Forelimb muscle (tissue), 1 donor: ENCODE data around the gene SLC6A6. TPM values are rescaled to one million over a fixed set of nuclear protein-coding genes. Genes with fewer than 3 reads are reported as not detected.
"Not testable (repeated sequence)": the region's sequence is repeated elsewhere in the genome, so short reads cannot be mapped to it uniquely, and the experiment has no call there.

Source experiments
- DNase-seq: peaks from one replicate; pipeline ENCODE4 v3.0.0-alpha.2; 2013; ENCODE audit warnings: low read depth
- polyA plus RNA-seq: library from polyadenylated mRNA; unstranded; fragments of 120-200 nt; gene quantifications from one replicate; pipeline ENCODE4 v1.2.1, GENCODE V29; 2013; ENCODE audit not compliant: insufficient read length

Gene SLC6A6
- polyA plus RNA-seq, 1 donor, result 4.9 TPM

DNA sequence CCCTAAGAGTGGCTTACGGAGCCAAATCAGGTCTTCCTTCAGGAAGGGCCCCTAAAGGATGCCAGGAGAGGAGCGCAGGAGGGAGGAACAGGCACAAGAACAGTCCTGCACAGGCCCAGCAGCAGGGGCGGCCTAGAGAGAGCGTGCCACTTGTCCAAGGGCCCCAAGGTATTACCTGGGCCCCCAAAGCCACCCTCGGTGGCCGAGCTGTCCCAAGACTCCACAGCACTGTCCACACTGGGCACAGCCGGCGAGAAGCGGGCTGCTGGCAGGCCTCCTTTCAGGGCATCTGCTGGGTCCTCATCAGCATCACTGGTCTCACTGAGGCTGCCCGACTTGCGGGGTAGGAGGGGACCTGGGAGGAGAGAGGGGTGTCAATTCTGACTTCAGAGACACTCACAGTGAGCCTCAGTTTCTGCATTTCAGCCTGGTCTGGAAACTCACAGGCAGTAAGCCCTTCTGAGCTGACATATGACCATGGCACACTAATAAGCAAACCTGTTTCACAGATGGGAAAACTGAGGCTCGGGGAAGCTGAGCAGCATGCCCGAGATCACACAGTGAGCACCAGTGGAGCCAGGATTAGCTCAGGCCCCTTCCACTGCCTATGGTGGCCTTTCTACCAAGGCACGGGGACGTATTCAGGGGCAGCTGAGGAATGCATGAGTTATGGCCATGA is 104.4 kb downstream of the SLC6A6 start:
- DNase-seq, result no peak

DNA sequence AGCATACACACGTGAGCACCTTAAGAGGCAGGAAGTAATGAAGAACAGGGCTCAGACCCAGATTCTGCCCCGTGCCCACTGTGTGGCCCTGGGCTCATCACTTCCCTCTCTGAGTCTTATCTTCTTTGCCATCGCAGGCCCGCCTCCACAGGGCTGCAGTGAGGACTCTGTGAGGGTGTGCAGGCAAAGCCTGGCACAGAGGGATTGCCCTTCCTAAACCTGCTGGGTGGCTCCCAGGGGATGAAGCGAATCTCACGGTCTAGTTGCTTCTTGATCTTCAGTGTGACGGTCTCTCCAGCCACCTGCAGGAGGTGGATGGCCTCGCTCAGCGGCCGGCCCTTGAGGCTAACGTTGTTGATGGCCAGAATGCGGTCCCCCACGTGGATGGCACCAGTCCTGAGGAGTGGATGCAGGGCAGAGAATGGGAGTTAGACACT is 104.9 kb downstream of the SLC6A6 start:
- DNase-seq, result no peak

DNA sequence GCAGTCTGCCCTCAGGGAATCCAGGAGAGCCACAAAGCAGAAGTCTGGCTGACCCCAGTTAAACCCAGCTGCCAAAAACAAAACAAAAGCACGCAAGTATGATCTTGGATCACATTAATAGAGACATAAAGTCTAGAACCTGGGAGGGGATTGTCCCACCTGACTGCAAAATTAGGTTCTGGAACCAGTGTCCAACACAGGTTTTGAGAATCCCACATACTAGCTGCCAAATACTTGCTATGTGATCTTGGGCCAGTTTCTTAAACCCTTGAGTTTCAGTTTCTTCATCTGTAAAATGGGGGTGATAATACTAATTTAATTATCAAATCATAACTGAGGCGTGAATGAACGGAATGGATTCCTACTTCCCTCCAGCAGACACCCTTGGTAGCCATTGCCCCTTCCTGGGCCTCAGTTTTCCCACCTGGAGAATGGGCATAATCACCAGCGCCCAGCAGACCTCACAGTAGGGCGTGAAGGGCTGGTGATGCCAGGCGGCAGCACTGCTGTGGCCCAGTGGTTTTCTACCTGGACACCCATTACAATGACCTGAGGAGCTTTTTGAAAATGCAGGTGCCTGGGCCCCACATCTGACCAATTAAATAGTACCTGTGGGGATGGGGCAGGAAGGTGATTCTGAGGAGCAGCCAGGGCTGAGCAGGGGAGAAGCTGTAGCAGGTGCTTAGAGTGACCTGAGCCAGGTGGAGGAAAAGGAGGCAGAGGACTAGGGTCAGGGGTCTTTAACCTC is 105.5 kb downstream of the SLC6A6 start:
- no peak for DNase-seq

DNA sequence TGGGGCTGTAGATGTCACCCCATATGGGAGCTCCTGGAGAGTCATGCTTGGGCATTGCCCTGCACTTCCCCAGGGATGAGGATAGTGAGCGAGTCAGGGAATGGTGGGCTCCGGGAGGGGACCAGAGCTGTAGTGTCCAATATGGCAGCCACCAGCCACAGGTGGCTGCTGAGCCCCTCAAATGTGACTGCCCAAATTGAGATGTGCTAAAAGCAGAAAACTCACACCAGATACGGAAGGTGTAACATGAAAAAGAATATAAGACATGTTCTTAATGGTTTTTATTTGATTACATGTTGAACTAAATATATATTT is 106.1 kb downstream of the SLC6A6 start:
- DNase-seq, result no peak

DNA sequence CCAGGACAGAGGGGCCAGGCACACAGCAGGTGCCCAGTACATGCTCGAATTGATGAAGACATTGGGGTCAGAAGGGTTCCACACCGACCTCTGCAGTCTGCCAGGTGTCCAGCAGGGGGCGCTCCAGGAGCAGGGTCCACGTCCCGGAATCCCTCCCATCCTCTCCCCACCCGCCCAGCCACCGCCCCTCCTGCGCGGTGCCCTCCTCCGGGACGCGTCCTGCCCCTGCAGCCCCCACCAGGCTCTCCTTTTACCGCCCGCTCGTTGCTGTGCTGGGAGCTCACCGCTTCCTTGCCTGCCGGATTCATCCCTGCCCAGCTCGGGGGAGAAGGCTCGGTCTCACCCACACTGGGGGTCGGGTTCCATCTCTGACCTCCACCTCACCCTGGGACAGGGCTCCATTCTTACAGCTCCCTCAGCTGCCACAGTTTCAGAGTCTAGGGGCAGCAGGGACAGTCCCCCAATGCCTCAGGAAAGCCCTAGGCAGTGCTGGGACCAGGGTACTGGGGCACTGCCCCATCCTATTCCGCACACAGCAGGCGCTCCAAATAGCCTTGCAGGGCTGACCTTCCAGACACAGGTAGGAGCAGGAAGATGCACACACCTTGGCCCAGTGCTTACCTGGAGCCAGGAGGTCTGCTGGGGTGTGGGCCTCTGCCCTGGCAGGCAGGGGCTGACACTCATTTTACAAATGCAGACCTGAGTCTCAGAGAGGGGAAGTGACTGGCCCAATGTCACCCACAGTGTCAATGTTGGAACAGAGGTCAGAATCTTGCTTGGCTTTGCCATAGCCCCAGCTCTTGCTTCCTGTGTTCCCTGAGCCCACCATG is 106.8 kb downstream of the SLC6A6 start:
- DNase-seq, result no peak

DNA sequence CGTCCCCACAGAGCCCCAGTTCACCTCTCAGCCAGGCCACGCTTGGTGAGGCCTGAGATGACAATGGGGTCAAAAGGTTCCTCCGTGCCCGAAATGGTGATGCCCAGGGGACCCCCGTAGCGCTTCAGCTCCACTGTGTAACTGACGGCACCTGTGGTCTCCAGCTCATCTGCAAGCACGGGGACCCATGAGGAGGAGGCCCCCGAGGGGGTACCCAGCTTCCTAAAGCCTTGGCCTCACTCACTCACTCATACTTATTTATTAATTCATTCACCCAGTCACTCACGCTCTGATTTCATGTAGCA is 107.3 kb downstream of the SLC6A6 start:
- no peak for DNase-seq

DNA sequence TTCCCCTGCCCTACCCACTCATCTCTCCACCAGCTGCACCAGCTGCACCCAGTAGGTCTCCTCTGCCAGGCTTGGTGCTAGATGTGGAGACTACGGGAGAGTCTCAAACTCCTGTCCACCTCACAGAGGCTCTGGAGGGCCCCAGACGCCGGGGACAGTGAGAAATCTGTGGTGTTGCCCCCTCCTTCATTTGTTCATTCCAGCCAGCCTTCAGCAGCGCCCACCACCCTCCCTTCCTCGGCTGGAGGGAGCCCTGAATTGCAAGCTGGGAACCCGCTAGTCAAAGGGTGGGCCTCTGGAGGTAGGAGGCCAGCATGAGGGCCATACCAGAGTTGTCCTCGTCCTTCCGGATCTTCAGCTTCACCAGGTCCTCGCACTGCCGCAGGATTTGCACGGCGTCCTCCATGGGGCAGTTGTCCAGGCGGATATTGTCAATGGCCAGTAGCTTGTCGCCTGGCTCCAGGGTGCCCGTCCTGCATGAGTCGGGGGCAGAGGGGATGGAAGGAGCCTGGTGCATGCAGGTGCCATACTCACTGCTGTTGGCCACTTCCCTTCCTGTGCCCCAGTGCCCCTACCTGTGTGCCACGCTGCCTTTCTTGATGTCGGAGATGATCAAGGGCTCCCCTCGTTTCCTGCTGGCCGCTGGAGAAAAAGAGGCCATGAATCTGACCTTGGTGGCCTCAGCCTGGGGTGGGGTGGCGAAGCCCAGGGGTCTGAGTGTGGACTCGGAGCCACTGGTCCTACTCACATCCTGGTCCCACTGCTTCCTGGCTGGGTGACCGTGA is 108.6 kb downstream of the SLC6A6 start:
- no peak for DNase-seq

DNA sequence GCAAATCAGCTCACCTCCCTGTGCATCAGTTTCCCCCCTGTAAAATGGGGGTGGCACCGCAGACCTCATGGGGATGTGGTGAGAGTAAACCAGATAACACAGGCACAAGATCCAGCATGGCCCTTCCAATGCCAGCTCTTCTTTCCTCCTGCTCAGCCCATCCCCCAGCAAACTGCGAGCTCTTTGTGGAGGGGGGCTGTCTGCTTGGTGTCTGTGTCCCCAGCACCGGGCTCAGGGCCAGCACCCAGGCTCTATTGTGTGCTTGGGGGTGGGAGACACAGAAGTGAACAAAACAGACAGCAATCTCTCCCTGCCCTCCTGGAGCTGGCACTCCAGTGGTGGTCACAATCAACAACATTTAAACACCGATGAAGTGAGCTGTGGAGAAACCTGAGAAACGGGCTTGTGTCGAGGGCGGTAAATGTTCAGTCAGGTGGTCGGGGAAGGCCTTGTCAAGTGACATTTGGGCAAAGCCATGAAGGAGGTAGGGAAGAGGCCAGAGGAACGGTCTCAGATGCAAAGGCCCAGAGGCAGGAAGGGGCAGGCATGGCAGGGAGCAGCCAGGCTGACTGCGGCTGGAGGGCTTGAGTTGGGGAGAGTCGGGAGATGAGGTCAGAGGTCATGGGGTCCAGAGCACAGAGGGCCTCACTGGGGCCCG is 109.3 kb downstream of the SLC6A6 start:
- no peak for DNase-seq

DNA sequence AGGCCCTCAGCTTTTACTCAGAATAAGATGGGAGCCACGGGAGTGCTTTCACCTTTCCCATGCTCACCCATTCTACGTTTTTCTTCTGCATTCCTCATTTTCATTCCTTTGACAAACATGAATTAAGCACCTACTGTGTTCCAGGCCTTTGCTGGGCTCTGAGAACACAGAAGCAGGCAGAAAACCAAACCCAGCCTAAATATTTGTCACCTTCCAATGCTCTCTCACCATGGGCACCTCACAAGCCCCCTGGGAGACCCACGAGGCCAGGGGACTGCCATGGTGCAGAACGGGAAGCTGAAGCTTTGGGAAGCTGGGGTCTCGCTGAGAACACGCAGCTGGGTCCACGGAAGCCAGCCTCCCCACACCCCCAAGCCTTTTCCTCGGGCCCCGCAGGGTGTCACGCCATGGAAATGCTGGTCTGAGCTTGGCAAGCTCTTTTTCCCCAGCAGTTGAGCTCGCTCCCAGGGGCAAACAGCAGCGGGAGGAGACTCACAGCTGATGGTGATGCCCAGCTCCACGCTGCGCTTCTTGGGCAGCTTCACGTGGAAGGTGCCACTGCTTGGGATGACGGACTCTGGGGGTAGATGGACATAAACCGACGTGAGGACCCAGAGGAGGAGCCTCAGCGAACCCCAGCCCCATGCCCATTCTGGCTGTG is 110.0 kb downstream of the SLC6A6 start:
- no peak for DNase-seq

DNA sequence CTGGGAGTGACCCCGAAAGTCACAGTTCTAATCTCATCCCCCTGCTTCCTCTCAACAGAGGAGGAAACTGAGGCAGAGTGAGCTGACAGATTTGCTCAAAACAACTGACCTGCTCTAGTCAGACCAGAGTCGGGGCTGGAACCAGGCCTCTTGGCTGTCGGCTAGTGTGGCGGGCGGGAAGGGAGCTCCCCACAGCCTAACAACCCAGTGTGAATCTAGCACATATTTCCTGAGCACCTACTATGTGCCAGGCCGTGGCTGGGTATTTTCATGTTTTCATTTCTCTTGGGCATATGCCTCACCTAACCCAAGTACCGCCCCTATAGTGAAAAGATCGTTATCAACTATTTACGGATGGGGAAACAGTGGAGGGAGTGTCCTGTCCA is 110.5 kb downstream of the SLC6A6 start:
- no peak for DNase-seq

DNA sequence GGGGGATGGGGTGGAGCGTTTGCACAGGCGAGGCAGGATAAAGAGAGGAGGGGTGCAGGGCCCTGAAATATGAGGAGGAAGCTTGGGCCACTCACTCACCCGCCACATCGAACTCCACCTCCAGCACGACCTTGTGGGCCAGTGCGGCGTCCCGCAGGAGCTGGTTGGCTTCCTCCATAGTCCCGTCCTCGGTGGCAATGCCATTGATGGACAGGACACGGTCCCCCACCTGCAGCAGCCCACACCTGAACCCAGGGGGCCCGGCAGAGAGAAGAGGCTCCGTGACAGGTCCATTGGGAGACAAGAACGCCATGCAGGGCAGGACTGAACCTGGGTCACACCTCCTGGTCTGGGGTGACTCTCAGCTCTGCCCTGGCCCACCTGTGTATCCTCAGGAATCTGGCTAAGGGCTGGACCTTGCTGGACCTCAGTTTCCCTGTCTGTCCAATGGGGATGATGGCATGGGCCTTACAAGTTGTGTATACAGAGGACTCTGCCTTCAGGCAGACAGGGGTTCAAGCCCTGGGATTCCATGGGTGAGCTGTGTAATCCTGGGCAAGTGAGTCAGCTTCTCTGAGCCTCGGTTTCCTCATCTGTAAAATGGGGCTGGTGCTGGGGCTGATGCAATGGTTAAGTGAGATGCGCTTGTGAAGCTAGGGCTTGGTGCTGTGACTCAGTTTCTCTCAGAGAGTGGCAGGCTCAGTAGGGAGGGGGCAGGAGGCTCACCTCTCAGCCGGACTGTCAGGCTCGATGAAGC is 111.3 kb downstream of the SLC6A6 start:
- DNase-seq, result no peak

DNA sequence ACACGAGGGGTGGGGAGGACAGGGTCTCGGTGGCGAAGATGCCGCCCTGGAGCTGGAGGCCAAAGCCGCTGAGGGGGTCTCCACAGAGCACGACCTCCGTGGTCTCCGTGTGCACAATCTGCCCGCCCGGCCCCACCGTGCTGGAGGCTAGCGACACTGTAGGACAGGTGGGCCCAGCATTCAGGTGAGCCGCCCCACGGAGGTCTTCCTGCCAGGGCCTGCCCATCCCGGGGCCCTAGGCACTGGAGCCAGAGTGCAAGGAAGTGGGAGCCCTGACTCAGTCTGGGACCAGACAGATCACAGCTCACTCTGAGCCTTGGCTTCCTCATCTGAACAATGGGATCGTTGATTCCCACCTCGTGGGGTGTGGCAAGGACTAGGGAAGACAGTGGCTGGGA is 111.9 kb downstream of the SLC6A6 start:
- DNase-seq, result no peak

DNA sequence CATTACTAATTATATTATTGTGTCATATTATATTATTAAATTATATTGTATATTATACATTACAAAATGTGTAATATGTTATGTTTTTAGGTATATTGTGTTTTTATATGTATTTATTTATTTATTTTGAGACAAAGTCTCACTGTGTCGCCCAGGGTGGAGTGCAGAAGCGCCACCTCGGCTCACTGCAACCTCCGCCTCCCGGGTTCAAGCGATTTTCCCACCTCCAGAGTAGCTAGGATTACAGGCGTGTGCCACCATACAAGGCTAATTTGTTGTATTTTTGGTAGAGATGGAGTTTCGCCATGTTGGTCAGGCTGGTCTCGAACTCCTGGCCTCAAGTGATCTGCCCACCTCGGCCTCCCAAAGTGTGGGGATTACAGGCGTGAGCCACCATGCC is 113.1 kb downstream of the SLC6A6 start:
- not testable (repeated sequence) for DNase-seq

DNA sequence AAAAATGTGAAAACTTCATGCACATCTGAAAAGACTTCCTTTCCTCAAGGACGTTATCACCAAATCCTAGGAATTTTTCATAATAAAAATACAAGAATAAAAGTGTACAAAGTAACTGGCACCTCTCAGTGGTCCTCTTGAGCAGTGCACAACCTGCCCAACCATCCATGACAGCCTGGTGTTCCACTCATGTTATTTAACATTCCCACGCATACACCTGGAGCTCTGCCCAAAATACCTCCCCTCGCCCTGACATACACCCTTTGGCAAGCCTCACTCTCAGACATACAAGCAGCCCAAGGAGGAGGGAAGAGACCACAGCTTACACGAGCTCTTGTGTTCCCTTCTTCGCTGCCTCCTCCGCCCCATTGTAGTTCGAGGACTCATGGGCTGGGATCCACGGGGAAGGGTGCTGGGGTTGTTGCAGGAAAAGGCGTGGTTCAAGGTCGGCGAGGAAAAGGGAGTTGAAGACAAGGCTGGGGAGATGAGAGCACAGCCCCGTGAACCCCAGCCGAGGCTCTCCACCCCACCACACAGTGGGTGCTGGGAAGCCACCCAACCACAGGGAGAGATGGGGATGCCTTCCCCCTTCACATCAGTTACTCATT is 114.4 kb downstream of the SLC6A6 start:
- no peak for DNase-seq

DNA sequence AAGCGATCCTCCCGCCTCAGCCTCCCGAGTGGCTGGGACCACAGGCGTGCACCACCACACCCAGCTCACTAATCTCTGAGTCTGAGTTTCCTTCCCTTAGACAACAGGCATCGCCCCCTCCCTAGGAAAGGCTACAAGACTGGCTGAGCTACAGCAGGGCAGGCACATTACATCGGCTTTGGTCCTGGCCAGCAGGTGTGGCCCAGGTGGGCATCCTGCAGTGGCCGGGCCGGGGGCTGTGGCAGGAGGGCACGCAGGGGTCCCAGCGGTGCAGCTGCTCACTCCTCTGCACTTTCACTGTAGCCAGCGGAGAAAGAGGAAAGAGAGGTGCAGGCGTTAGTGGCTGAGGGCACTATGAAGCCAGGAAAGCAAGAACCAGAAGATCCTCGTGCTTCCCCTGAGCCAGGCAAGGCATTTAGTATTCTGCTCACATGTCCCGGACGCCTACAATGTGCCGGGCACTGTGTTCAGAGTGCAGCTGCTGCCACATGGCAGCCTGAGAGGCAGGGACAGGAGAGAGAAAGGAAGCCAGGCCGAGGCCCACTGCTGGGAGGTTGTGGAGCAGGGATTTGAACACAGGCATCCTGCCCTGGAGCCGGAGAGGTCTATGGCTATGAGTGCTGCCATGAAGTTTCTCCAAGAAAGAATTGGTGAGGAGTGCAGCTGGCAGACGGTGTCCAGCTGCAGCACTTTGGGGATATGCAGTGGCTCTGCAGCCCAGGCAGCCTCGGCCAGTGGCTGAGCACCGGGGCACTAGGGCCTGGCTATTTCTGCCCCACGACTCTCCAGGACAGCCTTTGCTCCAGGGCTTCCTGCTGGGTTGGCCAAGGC is 115.4 kb downstream of the SLC6A6 start:
- DNase-seq, result no peak

DNA sequence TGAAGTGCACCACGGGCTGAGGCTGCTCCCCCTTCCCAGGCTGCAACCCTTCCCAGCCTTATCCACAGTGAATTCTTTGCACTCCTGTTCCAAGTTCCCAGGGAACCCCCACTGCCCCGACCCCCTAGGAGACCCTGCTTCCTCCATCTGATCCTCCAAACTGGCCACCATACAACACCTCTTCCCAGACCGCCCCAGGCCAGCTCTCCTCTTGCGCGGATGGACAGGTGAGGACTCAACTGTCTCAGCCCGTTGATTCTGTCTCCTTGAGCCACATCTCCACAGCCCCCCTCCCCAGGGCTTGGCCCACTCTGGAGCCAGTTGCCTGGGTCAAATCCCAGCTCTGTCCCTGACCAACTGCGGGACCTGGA is 116.0 kb downstream of the SLC6A6 start:
- DNase-seq, result no peak

DNA sequence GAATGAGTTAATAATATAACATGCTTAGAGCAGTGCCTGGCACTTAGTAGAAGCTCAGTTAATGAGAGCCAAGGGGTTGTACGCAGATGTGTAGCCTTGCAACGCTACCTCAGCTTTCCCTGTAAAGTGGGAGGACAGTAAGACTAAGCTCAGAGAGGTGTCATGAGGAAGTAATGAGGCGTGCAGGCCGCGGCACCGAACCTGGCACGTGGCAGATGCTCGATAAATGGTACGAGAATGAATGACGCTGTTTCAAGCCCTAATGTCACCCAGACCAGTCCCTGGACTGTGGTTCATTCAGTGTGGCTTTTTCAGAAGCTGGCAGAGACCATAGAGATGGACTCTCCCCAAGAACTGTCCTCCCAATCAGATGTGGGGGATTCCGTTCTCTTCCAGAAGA is 116.5 kb downstream of the SLC6A6 start:
- no peak for DNase-seq

DNA sequence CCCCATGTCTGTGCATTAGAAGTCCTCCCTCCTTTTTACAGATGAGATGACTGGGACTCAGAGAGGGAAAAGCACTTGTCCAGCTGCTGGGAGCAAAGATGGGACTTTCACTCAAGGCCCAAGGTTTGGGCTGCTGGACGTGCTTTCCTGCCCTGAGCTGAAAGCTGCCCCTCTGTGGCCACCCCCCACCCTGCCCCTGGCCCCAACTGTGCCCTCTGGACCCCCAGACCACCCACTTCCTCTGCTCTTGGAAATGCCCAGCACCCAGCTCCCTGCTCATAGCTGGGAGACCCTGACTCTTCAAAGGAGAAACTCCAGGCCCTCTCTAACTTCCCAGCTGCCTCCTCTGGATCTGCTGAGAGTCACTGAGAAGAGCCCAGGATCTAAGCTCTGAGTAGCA is 117.0 kb downstream of the SLC6A6 start:
- DNase-seq, result no peak

DNA sequence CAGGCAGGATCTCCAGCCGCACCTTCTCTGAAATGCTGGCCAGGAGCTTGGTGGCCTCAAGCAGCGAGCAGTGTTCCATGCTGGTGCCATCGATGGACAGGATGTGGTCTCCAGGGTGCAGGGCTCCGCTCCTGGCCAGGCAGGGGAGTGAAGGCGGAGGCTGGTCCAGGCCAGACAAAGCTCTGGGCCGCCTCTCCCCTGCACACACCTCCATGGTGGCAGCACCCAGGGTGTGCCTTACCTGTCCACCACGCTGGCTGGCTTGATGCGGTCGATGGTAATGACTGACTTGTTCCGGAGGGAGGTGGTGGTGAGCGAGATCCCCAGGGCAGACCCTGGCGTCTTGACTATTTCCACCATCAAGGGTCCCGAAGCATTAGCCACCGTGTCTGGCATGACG is 117.7 kb downstream of the SLC6A6 start:
- DNase-seq, result no peak
